BE2C (cell line): ENCODE data around the gene WDR64.
A peak's percentile ranks its signal among the peaks of the same experiment; 100 is the strongest.

ENCODE experiments used
- DNase-seq: peaks from one replicate; pipeline ENCODE4 v3.0.0-alpha.2; 2020
- H3K27me3 ChIP-seq: fragments of 250-450 bp; sonication (Bioruptor Pico); 2 replicates; pipeline ENCODE4 v1.5.1; 2020; ENCODE audit warnings: mild to moderate bottlenecking
- H3K36me3 ChIP-seq: fragments of 250-450 bp; sonication (Bioruptor Pico); 2 replicates; pipeline ENCODE4 v1.5.1; 2020; ENCODE audit warnings: mild to moderate bottlenecking
- H3K4me1 ChIP-seq: fragments of 250-450 bp; sonication (Bioruptor Pico); 2 replicates; pipeline ENCODE4 v1.5.1; 2020
- H3K4me3 ChIP-seq: 2 replicates; pipeline ENCODE4 v1.5.1; 2011; ENCODE audit warnings: low read depth, low read length
- H3K9me3 ChIP-seq: fragments of 250-450 bp; sonication (Bioruptor Pico); 2 replicates; pipeline ENCODE4 v1.5.1; 2020
- CTCF ChIP-seq: IDR thresholded peaks from 2 replicates; pipeline ENCODE4 v1.5.1; 2012; ENCODE audit warnings: mild to moderate bottlenecking, low read depth, low read length

The WDR64 gene

GRCh38 chr1:241841691-241842090 is 189.6 kb downstream of the WDR64 start:
- no peaks in the 10 kb centered on the region for H3K4me1 ChIP-seq
- no peak overlapping the region for H3K4me3 ChIP-seq
- TF ChIP-seq CTCF = no peak
- DNase-seq = no peak
- no peaks in the 10 kb centered on the region for H3K36me3 ChIP-seq
- H3K9me3 ChIP-seq = no peaks in the 10 kb centered on the region
- peaks cover 3% of the 10 kb centered on the region; the same call in 1 of the 2 replicates for H3K27me3 ChIP-seq

GRCh38 chr1:241842565-241842964 is 190.5 kb downstream of the WDR64 start:
- no peaks in the 10 kb centered on the region for H3K36me3 ChIP-seq
- peaks cover 3% of the 10 kb centered on the region; the same call in 1 of the 2 replicates for H3K27me3 ChIP-seq
- no peak overlapping the region for H3K4me3 ChIP-seq
- TF ChIP-seq CTCF = no peak
- H3K9me3 ChIP-seq = no peaks in the 10 kb centered on the region
- H3K4me1 ChIP-seq = peaks cover 3% of the 10 kb centered on the region; the same call in 1 of the 2 replicates
- DNase-seq = no peak

- no peaks in the 10 kb centered on the region for H3K9me3 ChIP-seq
- no peak for TF ChIP-seq CTCF
- peaks cover 3% of the 10 kb centered on the region; the same call in 1 of the 2 replicates for H3K4me1 ChIP-seq
- H3K36me3 ChIP-seq = peaks cover 8% of the 10 kb centered on the region
- no peak for DNase-seq
- no peak overlapping the region for H3K4me3 ChIP-seq
- no peaks in the 10 kb centered on the region for H3K27me3 ChIP-seq
Measured at GRCh38 chr1:241844593-241844992, 192.5 kb downstream of the WDR64 start.

- Histone ChIP-seq H3K36me3 (peaks cover 17% of the 10 kb centered on the region), H3K4me3 (no peak overlapping the region), H3K9me3 (no peaks in the 10 kb centered on the region), H3K27me3 (no peaks in the 10 kb centered on the region), H3K4me1 (peaks cover 3% of the 10 kb centered on the region; the same call in 1 of the 2 replicates)
- no peak for TF ChIP-seq CTCF
- DNase-seq = no peak
Measured at GRCh38 chr1:241846375-241846774, 194.3 kb downstream of the WDR64 start.

GRCh38 chr1:241846862-241847539 is 194.9 kb downstream of the WDR64 start:
- no peaks in the 10 kb centered on the region for H3K27me3 ChIP-seq
- H3K4me1 ChIP-seq = peaks cover 3% of the 10 kb centered on the region; the same call in 1 of the 2 replicates
- no peaks in the 10 kb centered on the region for H3K9me3 ChIP-seq
- H3K4me3 ChIP-seq = peak overlapping the region; percentile 97
- no peak for DNase-seq
- no peak for TF ChIP-seq CTCF
- H3K36me3 ChIP-seq = peaks cover 23% of the 10 kb centered on the region

GRCh38 chr1:241847540-241847795 is 195.4 kb downstream of the WDR64 start:
- no peaks in the 10 kb centered on the region for H3K27me3 ChIP-seq
- H3K4me1 ChIP-seq = peaks cover 3% of the 10 kb centered on the region; the same call in 1 of the 2 replicates
- peaks cover 28% of the 10 kb centered on the region for H3K36me3 ChIP-seq
- H3K9me3 ChIP-seq = no peaks in the 10 kb centered on the region
- TF ChIP-seq CTCF = no peak
- DNase-seq = no peak
- H3K4me3 ChIP-seq = peak overlapping the region; percentile 97
